H7 (cell line): ENCODE measurements around the gene TEX14. TPM values are rescaled to one million over a fixed set of nuclear protein-coding genes. Genes with fewer than 3 reads are reported as not detected.
"Not testable (repeated sequence)": the region's sequence is repeated elsewhere in the genome, so short reads cannot be mapped to it uniquely, and the experiment has no call there.

Experiments
- DNase-seq: peaks from one replicate; pipeline ENCODE4 v3.0.0; 2012
- H3K27me3 ChIP-seq: 2 replicates; pipeline ENCODE4 v1.6.0; 2011; ENCODE audit warnings: mild to moderate bottlenecking, low read length; ENCODE audit not compliant: control insufficient read depth, insufficient read depth
- H3K36me3 ChIP-seq: replicated peaks from 2 replicates; pipeline ENCODE4 v1.5.1; 2011; ENCODE audit warnings: low read length; ENCODE audit not compliant: control insufficient read depth, insufficient read depth
- H3K4me3 ChIP-seq: 2 replicates; pipeline ENCODE4 v1.5.1; 2011; ENCODE audit warnings: low read depth, mild to moderate bottlenecking, control low read depth, low read length, moderate library complexity; ENCODE audit not compliant: insufficient read depth
- total RNA-seq: library from RNA; depleted of rRNA; stranded (reverse); fragments of >200 nt; shearing (Covaris generic); gene quantifications from 2 replicates; pipeline ENCODE4 v1.2.3, GENCODE V29; 2014

The TEX14 gene
- total RNA-seq, 1 experiment from 2014 or later, result 0.80 TPM

DNA sequence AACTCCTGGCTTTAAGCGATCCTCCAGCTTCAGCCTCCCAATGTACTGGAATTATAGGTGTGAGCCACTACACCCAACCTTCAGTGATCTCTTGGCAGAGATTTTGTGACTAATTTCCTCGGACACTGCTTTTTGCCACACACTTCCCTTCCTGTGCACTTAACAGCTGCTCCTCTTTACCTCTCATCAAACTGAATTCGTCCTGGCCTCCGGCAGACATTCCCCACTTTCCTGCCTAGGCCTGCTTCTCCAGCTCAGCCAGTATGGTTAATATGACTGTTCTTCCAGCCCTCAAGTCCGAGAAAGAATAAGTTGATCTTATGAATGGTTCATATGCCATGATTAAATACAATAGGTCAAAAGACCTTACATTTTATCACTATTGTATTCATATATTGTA is 108.4 kb downstream of the TEX14 start:
- H3K36me3 ChIP-seq, result no peaks in the 10 kb centered on the region
- DNase-seq, result no peak
- no peak overlapping the region for H3K4me3 ChIP-seq
- H3K27me3 ChIP-seq, result no peaks in the 10 kb centered on the region

DNA sequence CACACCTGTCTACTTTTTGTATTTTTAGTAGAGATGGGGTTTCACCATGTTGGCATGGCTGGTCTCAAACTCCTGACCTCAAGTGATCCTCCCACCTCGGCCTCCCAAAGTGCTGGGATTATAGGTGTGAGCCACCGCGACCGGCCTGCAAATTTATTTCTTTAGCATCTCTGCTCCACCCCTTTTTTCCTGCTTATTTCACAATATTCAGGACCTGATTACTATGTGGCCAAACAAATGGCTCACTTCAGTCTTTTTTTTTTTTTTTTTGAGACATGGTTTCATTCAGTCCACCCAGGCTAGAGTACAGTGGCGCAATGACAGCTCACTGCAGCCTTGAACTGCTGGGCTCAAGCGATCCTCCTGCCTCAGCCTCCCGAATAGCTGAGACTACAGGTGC is 109.1 kb downstream of the TEX14 start:
- not testable (repeated sequence) for DNase-seq, H3K4me3 ChIP-seq, H3K27me3 ChIP-seq, H3K36me3 ChIP-seq

DNA sequence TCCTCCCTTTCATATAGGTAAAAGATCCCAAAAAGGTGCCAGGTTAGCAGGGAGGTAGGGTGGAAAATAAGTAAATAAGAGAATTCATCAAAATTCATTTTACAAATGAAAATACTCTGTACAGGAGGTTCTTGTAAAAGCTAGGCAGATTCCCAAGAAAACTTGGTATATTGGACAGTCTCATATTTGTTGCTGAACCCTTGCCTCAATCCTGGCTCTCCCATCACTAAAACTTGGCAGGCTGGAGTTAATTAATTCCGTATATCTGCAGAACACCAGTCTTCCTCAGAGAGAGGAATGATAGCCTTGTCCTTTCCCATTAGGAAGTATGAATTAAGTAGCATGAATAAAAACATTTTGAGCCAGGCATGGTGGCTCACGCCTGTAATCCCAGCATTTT is 111.2 kb downstream of the TEX14 start:
- no peak overlapping the region for H3K4me3 ChIP-seq
- DNase-seq, result no peak
- no peaks in the 10 kb centered on the region for H3K27me3 ChIP-seq
- H3K36me3 ChIP-seq, result no peaks in the 10 kb centered on the region

DNA sequence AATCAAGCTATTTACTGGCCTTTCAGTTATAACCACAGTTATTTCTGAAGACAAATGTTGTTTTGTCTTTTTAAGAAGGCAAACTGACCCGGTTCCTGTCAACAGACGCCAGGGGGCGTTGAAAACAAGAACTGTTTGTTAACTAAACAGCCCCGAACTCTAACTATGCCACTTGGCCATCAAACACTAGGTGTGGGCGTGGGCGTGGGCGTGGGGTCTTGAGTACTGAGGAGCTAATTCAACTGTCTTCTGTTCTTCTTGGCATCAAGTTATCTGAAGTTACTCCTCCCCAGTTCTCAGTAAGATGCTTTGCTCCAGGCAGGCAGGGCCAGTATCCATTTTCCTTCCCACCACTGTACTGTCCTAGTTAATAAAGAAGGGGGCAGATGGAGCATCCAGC is 114.1 kb downstream of the TEX14 start:
- DNase-seq, result peak; percentile 52
- H3K4me3 ChIP-seq, result no peak overlapping the region
- no peaks in the 10 kb centered on the region for H3K36me3 ChIP-seq
- H3K27me3 ChIP-seq, result no peaks in the 10 kb centered on the region

DNA sequence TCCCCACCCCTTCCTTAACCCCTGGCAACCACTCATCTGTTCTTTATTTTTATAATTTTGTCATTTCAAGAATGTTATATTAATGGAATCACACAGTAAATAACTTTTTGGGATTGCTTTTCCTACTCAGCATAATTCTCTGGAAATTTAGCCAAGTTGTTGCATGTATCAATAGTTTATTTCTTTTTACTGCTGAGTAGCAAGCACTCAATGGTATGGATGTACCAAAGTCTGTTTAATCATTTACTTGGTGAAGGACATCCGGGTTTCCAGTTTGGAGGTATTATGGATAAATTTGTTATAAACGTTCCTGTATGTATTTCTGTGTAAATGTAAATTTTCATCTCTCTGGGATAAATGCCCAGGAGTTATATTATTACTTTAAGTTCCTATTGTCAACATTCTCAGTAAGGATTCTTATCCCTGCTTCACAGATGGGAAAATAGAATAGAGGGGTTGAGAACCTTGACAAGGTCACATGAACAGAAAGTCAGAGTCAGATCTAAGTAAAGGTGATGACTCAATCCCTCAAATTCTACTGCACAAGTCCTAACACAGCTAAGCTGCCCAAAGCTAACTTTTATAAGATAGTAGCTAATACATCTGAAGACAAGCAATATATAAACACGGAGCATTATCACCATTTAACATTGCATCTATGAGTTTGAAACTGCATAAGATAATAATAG is 115.0 kb downstream of the TEX14 start:
- Histone ChIP-seq H3K4me3 (no peak overlapping the region), H3K27me3 (no peaks in the 10 kb centered on the region), H3K36me3 (no peaks in the 10 kb centered on the region)
- no peak for DNase-seq

GRCh38 chr17:58575511-58575910 is 116.3 kb downstream of the TEX14 start:
- H3K36me3 ChIP-seq, result no peaks in the 10 kb centered on the region
- no peaks in the 10 kb centered on the region for H3K27me3 ChIP-seq
- no peak for DNase-seq
- no peak overlapping the region for H3K4me3 ChIP-seq

DNA sequence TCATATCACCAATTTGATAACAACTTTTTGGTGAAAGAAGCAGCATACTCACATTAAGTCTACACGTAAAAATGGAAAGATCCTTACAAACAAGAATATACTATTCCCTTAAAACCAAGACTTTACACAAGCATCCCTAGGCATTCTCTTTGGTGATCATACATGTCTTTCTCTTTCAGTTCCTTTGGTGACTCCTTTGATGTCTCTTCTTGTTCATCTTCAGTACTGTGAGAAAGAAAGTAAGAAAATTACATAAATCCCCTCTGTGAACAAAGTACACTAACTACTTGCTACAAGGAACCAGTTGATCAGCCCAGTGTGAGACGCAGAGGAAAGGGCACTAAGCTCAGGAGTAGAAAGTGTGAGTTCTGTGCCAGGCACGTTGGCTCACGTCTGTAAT is 117.8 kb downstream of the TEX14 start:
- Histone ChIP-seq H3K27me3 (no peaks in the 10 kb centered on the region), H3K4me3 (no peak overlapping the region), H3K36me3 (no peaks in the 10 kb centered on the region)
- no peak for DNase-seq

GRCh38 chr17:58572846-58573245 is 119.0 kb downstream of the TEX14 start:
- no peak for DNase-seq
- H3K36me3 ChIP-seq, result no peaks in the 10 kb centered on the region
- no peaks in the 10 kb centered on the region for H3K27me3 ChIP-seq
- no peak overlapping the region for H3K4me3 ChIP-seq

DNA sequence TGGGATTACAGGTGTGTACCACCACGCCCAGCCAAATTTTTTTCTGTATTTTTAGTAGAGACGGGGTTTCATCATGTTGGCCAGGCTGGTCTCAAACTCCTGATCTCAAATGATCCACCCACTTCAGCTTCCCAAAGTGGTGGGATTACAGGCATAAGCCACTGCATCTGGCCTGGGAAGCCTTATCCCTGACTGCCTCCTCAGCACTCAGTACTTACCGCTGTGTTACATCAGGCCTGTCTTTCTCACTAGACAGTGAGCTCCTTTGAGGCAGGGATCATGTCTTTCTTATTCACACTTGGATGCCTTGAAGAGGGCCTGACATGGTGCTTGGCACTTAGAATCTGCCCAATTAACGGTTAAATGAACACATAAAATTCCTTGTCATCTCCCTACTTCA is 121.1 kb downstream of the TEX14 start:
- Histone ChIP-seq H3K4me3 (no peak overlapping the region), H3K36me3 (no peaks in the 10 kb centered on the region), H3K27me3 (no peaks in the 10 kb centered on the region)
- DNase-seq, result no peak

DNA sequence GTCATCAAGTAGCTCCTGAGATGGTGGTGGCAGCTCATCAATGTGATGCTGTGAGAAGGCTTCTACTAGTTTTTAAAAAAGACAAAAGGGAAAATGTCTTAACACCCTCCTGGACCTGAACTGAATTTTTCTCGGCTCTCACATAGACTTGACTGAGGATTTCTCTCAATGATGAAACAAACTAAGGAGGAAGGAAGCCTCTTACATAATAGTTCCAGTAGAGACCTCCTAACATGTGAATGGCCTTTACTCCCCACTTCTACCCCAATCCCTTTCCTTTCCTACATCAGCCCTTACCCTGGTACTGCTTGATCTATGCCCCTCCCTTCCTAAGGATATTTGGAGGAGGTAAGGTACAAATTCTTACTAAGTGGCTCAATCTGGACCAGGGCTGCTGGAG is 122.6 kb downstream of the TEX14 start:
- Histone ChIP-seq H3K4me3 (no peak overlapping the region), H3K27me3 (no peaks in the 10 kb centered on the region), H3K36me3 (no peaks in the 10 kb centered on the region)
- no peak for DNase-seq

DNA sequence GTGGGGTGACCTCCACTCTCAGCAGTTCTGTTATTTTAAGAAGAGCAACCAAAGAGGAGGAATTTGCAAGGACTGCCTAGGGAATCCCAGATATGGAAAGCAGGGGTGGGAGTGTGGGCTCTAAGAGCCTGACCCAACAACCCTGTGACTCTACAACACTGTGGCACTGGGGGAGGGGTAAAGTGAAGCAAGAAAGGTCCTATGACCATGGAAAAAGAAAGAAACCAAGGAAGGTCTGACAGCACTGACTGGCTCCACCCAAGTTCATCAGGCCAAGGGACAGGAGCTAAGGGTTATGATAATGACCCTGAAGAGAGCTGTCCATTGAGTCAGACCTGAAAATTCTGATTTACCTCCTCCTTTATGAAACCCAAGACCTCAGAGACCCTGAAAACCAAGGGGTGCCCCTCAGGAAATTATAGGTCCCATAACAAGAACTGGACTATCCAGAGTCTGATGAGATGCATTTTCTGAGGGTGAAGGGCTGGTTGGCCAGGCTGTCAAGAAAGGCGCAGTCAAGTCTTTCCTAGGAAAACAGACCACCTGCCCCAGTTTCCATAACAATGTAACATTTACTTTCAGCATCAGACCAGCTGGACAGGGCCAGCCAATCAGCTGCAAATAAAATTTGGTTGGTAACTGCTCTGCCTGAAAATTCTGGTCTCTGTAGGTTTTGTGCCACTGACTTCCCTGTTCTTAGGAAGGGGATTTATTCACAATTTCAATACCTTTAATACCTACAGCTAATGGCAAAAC is 123.6 kb downstream of the TEX14 start:
- DNase-seq, result no peak
- Histone ChIP-seq H3K36me3 (no peaks in the 10 kb centered on the region), H3K4me3 (no peak overlapping the region), H3K27me3 (no peaks in the 10 kb centered on the region)

DNA sequence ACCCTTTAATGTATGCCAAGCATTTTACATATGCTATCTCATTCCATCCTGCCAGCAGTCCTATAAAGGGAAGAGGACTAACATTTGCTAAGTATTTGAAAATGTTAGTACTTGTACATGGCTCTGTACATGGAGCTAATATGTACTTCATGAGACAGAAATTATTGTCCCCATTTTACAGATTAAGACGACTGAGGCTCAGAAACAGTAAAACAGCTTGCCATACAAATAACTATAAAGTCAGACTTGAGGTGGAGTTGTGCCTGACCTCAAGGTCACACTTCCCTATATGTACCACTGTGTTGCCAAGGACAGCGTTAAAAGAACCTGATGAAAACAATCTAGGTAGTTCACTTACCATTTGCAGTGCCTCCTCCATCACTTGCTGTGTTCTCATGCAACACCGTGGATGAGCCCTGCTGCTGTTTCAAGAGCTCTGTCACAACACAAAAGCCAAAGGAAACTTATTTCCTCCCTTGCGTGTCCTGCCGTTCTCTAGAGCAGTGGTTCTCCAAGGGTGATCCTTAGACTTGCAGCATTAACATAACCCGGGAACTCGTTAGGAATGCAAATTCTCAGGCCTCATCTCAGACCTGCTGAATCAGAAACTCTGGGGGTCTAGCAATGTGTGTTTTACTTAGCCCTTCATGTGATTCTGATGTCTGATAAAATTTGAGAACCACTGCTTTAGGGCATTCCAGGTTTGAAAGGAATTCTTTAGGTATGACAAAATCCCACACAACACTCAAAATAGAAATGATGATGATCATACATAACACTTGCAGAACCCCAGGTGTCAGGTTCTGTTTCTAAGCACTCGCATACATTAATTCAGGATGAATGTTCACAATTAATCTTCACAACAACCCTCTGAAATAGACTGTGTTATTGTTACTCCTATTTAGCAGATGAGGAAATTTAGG is 126.2 kb downstream of the TEX14 start:
- peak; percentile 38 for DNase-seq
- H3K27me3 ChIP-seq, result no peaks in the 10 kb centered on the region
- H3K4me3 ChIP-seq, result no peak overlapping the region
- H3K36me3 ChIP-seq, result no peaks in the 10 kb centered on the region

DNA sequence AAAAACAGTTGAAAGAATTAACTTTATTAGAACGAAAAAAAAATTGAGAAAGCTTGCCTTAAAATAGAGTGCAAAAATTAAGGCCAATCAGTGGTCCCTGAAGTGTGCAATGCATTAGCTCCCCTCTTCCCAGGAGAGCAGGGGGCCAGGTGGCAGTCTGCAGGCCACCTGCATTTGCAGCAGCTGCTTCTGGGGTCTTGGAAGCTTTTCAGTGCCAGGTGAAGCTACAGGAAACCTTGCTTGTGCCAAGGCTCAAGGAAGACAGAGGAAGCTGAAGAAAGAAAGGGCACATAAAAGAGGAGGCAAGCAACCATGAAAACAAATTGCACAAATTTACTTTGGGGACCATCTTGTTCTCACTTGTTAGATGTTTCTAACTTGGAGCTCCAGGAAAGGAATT is 126.9 kb downstream of the TEX14 start:
- no peaks in the 10 kb centered on the region for H3K27me3 ChIP-seq
- no peak overlapping the region for H3K4me3 ChIP-seq
- DNase-seq, result no peak
- H3K36me3 ChIP-seq, result no peaks in the 10 kb centered on the region

DNA sequence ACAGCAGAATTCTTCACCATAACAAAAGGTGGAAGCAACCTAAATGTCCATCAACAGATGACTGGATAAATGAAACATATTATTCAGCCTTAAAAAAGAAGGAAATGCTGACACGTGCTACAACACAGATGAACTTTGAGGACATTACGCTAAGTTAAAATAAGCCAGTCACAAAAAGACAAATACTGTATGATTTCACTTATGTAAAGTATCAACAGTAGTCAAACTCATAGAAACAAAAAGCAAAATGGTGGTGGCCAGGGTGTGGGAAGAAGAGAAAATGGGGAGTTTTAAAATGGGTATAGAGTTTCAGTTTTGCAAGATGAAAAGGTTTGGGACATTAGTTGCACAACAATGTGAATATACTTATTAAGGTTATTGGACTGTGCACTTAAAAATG is 127.6 kb downstream of the TEX14 start:
- DNase-seq, result no peak
- Histone ChIP-seq H3K4me3 (no peak overlapping the region), H3K27me3 (no peaks in the 10 kb centered on the region), H3K36me3 (no peaks in the 10 kb centered on the region)

DNA sequence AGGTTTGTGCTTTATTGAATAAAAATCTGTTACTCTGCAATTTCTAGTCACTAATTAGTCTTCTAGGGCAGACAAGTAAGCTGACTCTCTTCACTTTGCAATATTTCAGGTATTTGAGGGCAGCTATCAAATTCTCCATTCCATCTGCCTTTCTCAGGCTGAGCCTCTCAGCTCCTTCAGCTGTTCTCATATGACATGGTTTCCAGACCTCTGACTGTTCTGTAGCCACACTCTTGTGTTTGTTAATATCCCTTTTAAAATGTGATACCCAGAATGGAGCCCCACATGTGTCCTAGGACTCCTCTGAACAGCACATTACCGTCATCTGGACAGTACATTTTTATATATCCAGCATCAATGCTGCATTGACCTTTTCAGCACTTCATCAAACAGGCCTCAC is 131.3 kb downstream of the TEX14 start:
- DNase-seq, result no peak
- H3K4me3 ChIP-seq, result no peak overlapping the region
- no peaks in the 10 kb centered on the region for H3K27me3 ChIP-seq
- H3K36me3 ChIP-seq, result no peaks in the 10 kb centered on the region
